PC-9 (cell line): Measurements from ENCODE around the gene EOLA2.

Experiments used
- EZH2 ChIP-seq: fragments of 200-600 bp; sonication (generic); IDR thresholded peaks from 2 replicates; pipeline ENCODE4 v1.8.0; 2017; ENCODE audit warnings: antibody characterized with exemption, low read depth
- TF ChIP-seq, protein P1 (sequence below): fragments of 200-600 bp; sonication (generic); conservative IDR thresholded peaks from 2 replicates; pipeline ENCODE4 v1.6.1; 2017; ENCODE audit warnings: mixed run types, antibody characterized with exemption, mild to moderate bottlenecking, moderate library complexity

DNA sequence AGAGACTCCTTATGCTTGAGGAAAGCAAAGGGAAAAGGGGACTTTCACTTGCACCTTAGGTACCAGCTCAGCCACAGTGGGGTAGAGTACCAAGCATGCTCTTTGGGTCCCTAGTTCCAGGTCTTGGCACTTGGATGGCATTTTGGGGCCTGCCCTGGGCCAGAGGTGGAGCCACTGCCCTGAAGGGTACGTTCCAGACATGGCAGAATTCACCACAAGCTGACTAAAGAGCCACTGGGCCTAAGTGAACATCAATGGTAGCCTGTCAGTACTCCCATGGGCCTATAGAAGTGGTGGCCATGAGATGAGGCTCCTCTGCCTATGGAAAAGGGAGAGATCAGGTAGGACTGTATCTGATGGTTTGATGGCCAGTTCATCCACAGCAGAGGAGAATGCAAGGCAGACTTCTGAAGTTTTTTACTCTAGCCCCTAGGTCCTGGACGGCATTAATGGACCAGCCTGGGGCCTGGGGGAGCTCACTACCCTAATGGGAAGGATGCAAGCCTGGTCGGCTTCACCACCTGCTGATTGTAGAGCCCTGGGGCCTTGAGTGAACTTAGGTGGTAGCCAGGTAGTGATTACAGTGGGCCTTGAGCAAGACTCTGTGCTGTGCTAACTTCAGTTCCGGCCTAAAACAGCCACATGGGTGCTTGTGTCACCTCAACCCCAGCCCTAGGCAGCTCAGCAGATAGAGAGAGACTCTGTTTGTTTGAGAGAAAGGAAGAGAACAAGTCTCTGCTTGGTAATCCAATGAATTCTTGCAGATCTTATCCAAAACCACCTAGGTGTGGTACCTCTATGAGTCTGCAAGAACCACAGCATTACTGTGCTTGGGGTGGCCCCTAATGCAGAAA, 28.7 kb downstream of the EOLA2 start:
- TF ChIP-seq, protein P1, sequence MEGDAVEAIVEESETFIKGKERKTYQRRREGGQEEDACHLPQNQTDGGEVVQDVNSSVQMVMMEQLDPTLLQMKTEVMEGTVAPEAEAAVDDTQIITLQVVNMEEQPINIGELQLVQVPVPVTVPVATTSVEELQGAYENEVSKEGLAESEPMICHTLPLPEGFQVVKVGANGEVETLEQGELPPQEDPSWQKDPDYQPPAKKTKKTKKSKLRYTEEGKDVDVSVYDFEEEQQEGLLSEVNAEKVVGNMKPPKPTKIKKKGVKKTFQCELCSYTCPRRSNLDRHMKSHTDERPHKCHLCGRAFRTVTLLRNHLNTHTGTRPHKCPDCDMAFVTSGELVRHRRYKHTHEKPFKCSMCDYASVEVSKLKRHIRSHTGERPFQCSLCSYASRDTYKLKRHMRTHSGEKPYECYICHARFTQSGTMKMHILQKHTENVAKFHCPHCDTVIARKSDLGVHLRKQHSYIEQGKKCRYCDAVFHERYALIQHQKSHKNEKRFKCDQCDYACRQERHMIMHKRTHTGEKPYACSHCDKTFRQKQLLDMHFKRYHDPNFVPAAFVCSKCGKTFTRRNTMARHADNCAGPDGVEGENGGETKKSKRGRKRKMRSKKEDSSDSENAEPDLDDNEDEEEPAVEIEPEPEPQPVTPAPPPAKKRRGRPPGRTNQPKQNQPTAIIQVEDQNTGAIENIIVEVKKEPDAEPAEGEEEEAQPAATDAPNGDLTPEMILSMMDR, result no peak
- no peak for TF ChIP-seq EZH2
